ENCODE measurements around the gene TLN1.

TLN1 gene

GRCh38 chr9:35705372-35705771, 26.6 kb downstream of the TLN1 start:
- DNase-seq (ENCODE audit: low spot score): no peak

- no peak for DNase-seq (ENCODE audit: low spot score)
Measured at GRCh38 chr9:35703906-35704672, 27.9 kb downstream of the TLN1 start.

GRCh38 chr9:35702696-35703095, 29.3 kb downstream of the TLN1 start:
- DNase-seq (ENCODE audit: low spot score): no peak

GRCh38 chr9:35700942-35701341, 31.1 kb downstream of the TLN1 start:
- DNase-seq (ENCODE audit: low spot score): no peak

GRCh38 chr9:35700031-35700430, 32.0 kb downstream of the TLN1 start:
- DNase-seq (ENCODE audit: low spot score): no peak

- DNase-seq (ENCODE audit: low spot score): no peak
Measured at GRCh38 chr9:35698231-35698630, 33.8 kb downstream of the TLN1 start.

GRCh38 chr9:35697486-35697885, 34.5 kb downstream of the TLN1 start:
- no peak for DNase-seq (ENCODE audit: low spot score)

GRCh38 chr9:35696520-35697215, 35.3 kb downstream of the TLN1 start:
- DNase-seq (ENCODE audit: low spot score): peak; percentile 27

- DNase-seq (ENCODE audit: low spot score): no peak
Measured at GRCh38 chr9:35695943-35696401, 36.0 kb downstream of the TLN1 start.

- no peak for DNase-seq (ENCODE audit: low spot score)
Measured at GRCh38 chr9:35691757-35692301, 40.2 kb downstream of the TLN1 start.

- no peak for DNase-seq (ENCODE audit: low spot score)
Measured at GRCh38 chr9:35691334-35691650, 40.7 kb downstream of the TLN1 start.

GRCh38 chr9:35690614-35691333, 41.2 kb downstream of the TLN1 start:
- DNase-seq (ENCODE audit: low spot score): peak; percentile 19

GRCh38 chr9:35690294-35690613, 41.7 kb downstream of the TLN1 start:
- no peak for DNase-seq (ENCODE audit: low spot score)

GRCh38 chr9:35689542-35690293, 42.3 kb downstream of the TLN1 start, which contains the start of gene TPM2:
TPM2 (minus strand) TSS chr9:35689925; CDS start chr9:35689817, 108 bp downstream.
- DNase-seq (ENCODE audit: low spot score): no peak

- DNase-seq (ENCODE audit: low spot score): peak; percentile 21
Measured at GRCh38 chr9:35688558-35689541, 43.1 kb downstream of the TLN1 start.

GRCh38 chr9:35687972-35688557, 43.9 kb downstream of the TLN1 start:
- DNase-seq (ENCODE audit: low spot score): no peak

GRCh38 chr9:35687306-35687705, 44.7 kb downstream of the TLN1 start:
- no peak for DNase-seq (ENCODE audit: low spot score)

- DNase-seq (ENCODE audit: low spot score): no peak
Measured at GRCh38 chr9:35686222-35687203, 45.5 kb downstream of the TLN1 start.

- no peak for DNase-seq (ENCODE audit: low spot score)
Measured at GRCh38 chr9:35685506-35685905, 46.5 kb downstream of the TLN1 start.
